ENCODE data around the gene RSRP1.

DNA sequence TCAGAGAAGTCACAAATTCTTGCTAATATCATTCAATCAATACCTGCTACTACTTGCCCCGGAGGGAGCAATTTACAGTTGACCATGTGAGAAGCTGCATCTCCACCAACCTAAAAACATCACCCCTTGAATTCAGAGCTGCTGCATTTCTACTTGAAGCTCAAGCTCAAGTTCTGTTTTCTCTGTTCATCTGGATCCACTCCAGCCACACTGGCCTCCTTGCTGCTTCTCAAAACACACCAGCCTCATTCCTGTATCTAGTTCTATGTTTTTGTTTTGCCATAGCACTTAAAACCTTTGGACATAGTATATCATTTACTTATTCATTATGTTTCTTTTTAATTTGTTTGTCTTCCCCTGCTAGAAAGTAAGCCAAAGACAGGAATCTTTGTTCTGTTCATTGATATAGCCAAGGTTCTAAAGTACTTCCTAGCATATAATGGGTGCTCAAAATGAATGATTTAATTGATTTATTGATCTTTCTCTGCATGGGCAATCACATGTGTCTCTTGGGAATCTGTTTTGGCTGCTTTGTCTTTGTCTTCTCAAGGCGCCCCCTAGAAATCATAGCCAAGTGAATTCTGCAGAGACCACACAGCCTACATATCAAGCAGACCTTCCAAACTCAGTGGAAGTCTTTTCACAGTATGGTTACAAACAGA is 38.6 kb downstream of the RSRP1 start:
- TF ChIP-seq EZH2 (IDR thresholded peaks at IDR 0.05; ENCODE audit: low read length): no peak
- TF ChIP-seq, protein P1, sequence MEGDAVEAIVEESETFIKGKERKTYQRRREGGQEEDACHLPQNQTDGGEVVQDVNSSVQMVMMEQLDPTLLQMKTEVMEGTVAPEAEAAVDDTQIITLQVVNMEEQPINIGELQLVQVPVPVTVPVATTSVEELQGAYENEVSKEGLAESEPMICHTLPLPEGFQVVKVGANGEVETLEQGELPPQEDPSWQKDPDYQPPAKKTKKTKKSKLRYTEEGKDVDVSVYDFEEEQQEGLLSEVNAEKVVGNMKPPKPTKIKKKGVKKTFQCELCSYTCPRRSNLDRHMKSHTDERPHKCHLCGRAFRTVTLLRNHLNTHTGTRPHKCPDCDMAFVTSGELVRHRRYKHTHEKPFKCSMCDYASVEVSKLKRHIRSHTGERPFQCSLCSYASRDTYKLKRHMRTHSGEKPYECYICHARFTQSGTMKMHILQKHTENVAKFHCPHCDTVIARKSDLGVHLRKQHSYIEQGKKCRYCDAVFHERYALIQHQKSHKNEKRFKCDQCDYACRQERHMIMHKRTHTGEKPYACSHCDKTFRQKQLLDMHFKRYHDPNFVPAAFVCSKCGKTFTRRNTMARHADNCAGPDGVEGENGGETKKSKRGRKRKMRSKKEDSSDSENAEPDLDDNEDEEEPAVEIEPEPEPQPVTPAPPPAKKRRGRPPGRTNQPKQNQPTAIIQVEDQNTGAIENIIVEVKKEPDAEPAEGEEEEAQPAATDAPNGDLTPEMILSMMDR (optimal IDR thresholded peaks at IDR 0.05 in 1 of 3, IDR thresholded peaks at IDR 0.05 in 1 of 3, conservative IDR thresholded peaks at IDR 0.05 in 1 of 3; ENCODE audit: extremely low read depth in 1 of 3, insufficient read depth in 2 of 3, low read length in 3 of 3): no peak
